GM12864 (cell line): ENCODE results near the gene SORCS1.

ENCODE experiments used
- DNase-seq: peaks from one replicate; pipeline ENCODE4 v3.0.0-alpha.2; 2011; ENCODE audit warnings: low read depth
- H3K4me3 ChIP-seq: 2 replicates; pipeline ENCODE4 v1.5.1; 2011; ENCODE audit warnings: mild to moderate bottlenecking, low read depth, low read length, control low read depth
- CTCF ChIP-seq: IDR thresholded peaks from 2 replicates; pipeline ENCODE4 v1.5.1; 2011; ENCODE audit warnings: low read depth, mild to moderate bottlenecking, moderate library complexity, low read length, control low read depth, inconsistent platforms; ENCODE audit errors: missing control alignments

SORCS1 gene

DNA sequence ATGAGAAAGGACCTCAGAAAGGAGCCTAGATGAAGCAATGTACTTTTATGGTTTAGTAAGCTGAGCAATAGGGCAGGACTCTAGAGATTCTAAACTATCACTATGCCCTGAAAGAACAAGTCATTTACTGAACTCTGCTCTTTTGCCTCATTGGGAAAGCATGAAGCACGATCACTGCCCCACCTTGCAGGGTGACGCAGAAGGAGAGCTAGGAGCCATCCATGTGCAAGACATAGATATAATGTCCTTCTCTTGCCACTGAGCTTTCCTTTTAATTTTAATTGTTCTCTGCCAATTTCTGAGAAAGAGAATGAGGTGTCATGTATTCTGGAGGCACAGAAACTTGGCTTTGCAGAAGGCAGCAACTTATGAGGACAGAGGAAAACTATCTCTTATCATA, 108.3 kb downstream of the SORCS1 start:
- no peak overlapping the region for H3K4me3 ChIP-seq
- TF ChIP-seq CTCF, result no peak
- no peak for DNase-seq

- TF ChIP-seq CTCF, result no peak
- no peak for DNase-seq
Measured at GRCh38 chr10:107054469-107055156, 109.9 kb downstream of the SORCS1 start.

GRCh38 chr10:107051769-107052168, 112.7 kb downstream of the SORCS1 start:
- no peak for DNase-seq
- no peak overlapping the region for H3K4me3 ChIP-seq
- no peak for TF ChIP-seq CTCF

More at GRCh38 chr10:107054469-107055156, 109.9 kb downstream of the SORCS1 start:
- no peak overlapping the region for H3K4me3 ChIP-seq

GRCh38 chr10:107043461-107043860, 121.0 kb downstream of the SORCS1 start:
- H3K4me3 ChIP-seq, result no peak overlapping the region
- no peak for TF ChIP-seq CTCF
- no peak for DNase-seq

DNA sequence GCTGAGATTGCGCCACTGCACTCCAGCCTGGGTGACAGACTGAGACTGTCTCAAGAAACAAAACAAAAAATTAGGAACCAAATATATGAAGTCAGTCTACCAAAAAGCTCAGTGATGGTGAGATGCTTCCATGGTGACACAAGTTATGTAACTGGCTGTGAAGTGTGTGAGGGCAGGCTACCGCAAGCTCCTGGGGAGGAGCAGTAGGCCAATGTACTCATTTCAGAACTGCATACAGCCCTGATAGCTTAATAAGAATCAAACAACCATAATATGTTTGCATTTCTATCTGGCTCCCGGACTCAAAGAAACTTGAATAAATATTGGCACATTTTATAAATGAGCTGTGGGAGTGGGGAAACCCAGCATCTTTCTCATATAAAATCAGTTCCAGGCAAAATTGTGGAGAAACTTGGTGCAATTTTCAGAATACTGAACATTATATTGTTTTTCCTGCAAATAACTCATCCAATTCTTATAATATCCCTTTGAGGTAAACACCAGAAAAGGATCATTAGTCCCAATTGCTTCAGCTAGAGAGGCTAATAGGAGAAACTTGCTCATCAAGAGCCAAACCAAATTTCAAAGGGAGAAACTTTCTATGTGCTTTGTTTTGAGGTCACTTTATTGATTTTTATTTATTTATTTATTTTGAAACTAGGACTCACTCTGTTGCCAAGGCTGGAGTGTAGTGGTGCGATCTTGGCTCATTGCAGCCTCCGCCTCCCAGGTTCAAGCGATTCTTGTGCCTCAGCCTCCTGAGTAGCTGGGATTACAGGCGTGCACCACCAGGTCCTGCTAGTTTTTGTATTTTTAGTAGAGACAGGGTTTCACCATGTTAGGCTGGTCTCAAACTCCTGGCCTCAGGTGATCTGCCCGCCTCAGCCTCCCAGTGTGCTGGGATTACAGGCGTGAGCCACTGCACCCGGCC, 127.0 kb downstream of the SORCS1 start:
- TF ChIP-seq CTCF, result no peak
- H3K4me3 ChIP-seq, result no peak overlapping the region
- no peak for DNase-seq

DNA sequence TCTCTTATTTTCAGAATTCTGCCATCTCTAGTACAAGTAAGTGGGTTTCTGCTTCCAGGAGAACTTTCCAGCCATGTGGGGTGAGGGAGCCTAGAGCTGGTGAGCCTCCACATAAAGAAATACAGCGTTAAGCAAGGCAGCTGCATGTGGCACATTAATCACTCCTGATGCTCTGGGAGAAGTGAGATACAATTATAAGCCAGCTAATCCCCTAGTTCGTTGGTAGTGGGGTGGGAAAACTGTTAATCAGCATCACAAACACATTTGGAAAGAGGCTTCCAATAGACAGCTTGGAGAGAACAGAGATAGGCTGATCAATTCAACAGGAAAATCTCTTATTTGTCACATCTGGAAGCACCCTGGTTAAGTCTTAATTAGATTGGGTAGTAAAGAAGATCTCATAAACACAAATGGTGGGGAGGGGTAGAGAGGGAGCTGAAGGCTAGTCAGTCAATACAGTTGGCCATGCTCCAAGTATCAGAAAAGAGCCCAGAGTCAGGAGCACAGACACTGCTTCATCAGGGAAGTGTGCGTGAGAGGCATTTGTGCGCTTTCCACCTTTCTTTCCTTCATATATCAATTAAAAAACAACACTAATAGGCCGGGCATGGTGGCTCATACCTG, 130.6 kb downstream of the SORCS1 start:
- no peak overlapping the region for H3K4me3 ChIP-seq
- DNase-seq, result no peak

More for the DNA sequence above, 130.6 kb downstream of the SORCS1 start:
- TF ChIP-seq CTCF, result no peak
